Endothelial cell (in vitro differentiated cells): ENCODE data around the gene TRIM40. TPM values are rescaled to one million over a fixed set of nuclear protein-coding genes. Genes with fewer than 3 reads are reported as not detected.
"Not testable (repeated sequence)": the region's sequence is repeated elsewhere in the genome, so short reads cannot be mapped to it uniquely, and the experiment has no call there.

Source experiments
- DNase-seq: peaks from one replicate; pipeline ENCODE4 v3.0.0; 2021; ENCODE audit warnings: low spot score
- H3K27ac Mint-ChIP-seq: one replicate; pipeline ENCODE4 v1.8.0; 2021; ENCODE audit warnings: mixed read lengths, inconsistent platforms; ENCODE audit not compliant: unreplicated experiment
- H3K27me3 Mint-ChIP-seq: one replicate; pipeline ENCODE4 v1.8.0; 2021; ENCODE audit warnings: mild to moderate bottlenecking, moderate library complexity, mixed read lengths, inconsistent platforms; ENCODE audit not compliant: unreplicated experiment
- H3K36me3 Mint-ChIP-seq: one replicate; pipeline ENCODE4 v1.8.0; 2021; ENCODE audit warnings: mild to moderate bottlenecking, low read depth, mixed read lengths, inconsistent platforms; ENCODE audit not compliant: unreplicated experiment
- H3K4me1 Mint-ChIP-seq: one replicate; pipeline ENCODE4 v1.8.0; 2021; ENCODE audit warnings: mild to moderate bottlenecking, mixed read lengths, inconsistent platforms; ENCODE audit not compliant: unreplicated experiment
- H3K4me3 Mint-ChIP-seq: one replicate; pipeline ENCODE4 v1.8.0; 2021; ENCODE audit warnings: mild to moderate bottlenecking, mixed read lengths, inconsistent platforms; ENCODE audit not compliant: unreplicated experiment
- H3K9me3 Mint-ChIP-seq: one replicate; pipeline ENCODE4 v1.8.0; 2021; ENCODE audit warnings: mixed read lengths, inconsistent platforms; ENCODE audit not compliant: unreplicated experiment
- total RNA-seq: library from RNA; stranded (reverse); fragmentation: NEBNext Ultra II Directional; extraction: Animal tissue kit (Norgen Biotek cat#: 25700); gene quantifications from one replicate; pipeline ENCODE4 v1.2.1, GENCODE V29; 2021; ENCODE audit not compliant: unreplicated experiment
- TF ChIP-seq, protein P1 (sequence below): fragments of 200-600 bp; sonication (generic); IDR thresholded peaks from one replicate; pipeline ENCODE4 v1.5.0; 2021; ENCODE audit warnings: antibody characterized with exemption; ENCODE audit not compliant: unreplicated experiment

The TRIM40 gene
- total RNA-seq, 1 donor from 2014 or later: not detected

DNA sequence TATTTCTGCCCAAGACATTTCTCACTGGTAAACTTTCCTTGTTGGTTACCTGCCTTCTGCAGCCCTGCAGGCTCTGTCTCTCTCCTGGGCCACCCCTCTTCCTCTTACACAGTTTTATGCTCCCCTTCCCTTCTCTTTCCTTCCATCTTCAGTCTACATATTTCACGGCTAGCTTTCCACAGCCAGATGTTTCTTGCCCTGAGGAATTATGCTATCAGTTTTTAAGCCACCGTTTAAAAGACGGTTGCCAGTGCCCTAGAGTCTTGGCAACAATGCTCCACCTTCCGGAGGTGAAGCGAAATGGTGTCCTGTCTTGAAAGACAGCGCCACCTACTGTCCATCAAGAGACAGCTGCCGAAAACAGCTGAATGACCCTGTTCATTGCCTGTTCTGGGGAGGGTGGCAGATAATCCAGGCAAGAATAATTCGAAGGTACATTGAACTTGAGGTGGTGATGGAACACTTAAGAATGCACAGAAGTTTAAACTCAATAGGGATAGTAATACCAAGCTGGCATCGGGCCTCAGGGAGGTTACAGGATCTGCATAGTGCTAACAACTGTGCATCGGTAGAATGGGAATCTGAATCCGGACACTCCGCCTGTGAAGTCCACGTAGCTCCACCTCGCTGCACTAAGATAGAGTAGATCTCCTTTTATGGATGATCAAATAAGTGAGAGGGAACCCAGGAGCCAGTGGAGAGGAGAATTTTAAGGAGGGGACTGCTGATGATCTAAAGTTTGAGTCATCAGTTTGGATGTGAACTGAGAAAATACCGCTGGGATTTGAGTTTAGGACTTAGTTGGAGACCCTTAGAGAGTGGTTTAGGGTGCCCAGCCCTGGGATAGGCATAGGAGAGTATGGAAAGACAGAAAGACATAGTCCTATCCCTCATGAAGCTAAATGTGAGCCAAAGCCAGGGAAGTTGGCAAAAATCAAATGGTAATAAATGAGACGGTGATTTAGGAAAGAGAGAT, 4.8 kb upstream of the TRIM40 start:
- Mint-ChIP-seq H3K27me3 (peaks cover 13% of the 10 kb centered on the region), H3K9me3 (no peaks in the 10 kb centered on the region), H3K4me1 (peaks cover 3% of the 10 kb centered on the region), H3K36me3 (no peaks in the 10 kb centered on the region), H3K4me3 (no peak overlapping the region), H3K27ac (no peak overlapping the region)
- DNase-seq: peak; percentile 59
- TF ChIP-seq, protein P1, sequence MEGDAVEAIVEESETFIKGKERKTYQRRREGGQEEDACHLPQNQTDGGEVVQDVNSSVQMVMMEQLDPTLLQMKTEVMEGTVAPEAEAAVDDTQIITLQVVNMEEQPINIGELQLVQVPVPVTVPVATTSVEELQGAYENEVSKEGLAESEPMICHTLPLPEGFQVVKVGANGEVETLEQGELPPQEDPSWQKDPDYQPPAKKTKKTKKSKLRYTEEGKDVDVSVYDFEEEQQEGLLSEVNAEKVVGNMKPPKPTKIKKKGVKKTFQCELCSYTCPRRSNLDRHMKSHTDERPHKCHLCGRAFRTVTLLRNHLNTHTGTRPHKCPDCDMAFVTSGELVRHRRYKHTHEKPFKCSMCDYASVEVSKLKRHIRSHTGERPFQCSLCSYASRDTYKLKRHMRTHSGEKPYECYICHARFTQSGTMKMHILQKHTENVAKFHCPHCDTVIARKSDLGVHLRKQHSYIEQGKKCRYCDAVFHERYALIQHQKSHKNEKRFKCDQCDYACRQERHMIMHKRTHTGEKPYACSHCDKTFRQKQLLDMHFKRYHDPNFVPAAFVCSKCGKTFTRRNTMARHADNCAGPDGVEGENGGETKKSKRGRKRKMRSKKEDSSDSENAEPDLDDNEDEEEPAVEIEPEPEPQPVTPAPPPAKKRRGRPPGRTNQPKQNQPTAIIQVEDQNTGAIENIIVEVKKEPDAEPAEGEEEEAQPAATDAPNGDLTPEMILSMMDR: peak; percentile 89

DNA sequence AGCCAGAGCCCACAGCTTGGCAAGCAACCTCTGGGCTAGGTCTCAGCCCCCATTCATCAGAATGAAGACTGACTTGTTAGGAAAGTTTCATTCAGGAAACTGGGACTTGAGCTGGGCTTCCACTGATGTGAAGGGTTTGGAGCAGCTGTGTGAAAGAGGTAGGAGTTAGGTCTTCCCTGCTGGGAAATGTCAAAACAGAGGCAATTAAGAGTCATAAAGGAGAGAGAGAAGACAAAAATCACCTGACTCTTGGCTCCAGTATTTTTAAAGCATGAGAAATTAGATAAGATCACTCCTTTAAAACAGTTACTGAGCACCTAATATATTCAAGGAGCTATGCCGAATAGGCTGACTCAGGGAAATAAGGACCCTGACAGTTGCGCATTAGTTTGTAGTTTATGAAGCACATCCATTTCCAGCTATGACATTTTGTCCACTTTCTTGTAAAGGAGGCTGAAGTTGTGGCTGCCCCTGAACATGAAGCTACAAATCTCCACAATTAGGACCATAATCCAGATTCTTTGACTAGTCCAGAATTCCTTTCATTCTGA, 3.9 kb upstream of the TRIM40 start:
- TF ChIP-seq, protein P1: no peak
- H3K27me3 Mint-ChIP-seq: peaks cover 9% of the 10 kb centered on the region
- H3K36me3 Mint-ChIP-seq: no peaks in the 10 kb centered on the region
- no peak for DNase-seq
- H3K9me3 Mint-ChIP-seq: no peaks in the 10 kb centered on the region
- H3K4me1 Mint-ChIP-seq: peaks cover 3% of the 10 kb centered on the region
- H3K27ac Mint-ChIP-seq: no peak overlapping the region
- no peak overlapping the region for H3K4me3 Mint-ChIP-seq

DNA sequence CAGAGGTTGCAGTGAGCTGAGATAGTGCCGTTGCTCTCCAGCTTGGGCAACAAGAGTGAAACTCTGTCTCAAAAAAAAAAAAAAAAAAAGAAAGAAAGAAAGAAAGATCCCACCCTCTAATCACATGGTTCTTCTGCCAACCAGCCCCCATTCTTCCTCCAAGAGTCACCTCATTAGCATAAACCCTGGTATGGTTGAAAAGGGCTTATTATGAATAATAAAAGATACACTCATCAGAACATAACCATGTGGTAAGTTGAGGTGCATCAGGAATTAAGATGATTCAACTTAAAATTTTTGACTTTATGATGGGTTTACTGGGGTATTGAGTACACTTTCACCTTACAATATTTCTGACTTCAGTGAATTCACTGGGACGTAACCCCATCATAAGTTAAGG, 793 bp upstream of the TRIM40 start:
- Mint-ChIP-seq H3K27me3 (peaks cover 5% of the 10 kb centered on the region), H3K4me1 (peaks cover 3% of the 10 kb centered on the region), H3K36me3 (no peaks in the 10 kb centered on the region), H3K4me3 (no peak overlapping the region), H3K27ac (no peak overlapping the region), H3K9me3 (no peaks in the 10 kb centered on the region)
- TF ChIP-seq, protein P1: no peak
- DNase-seq: no peak

DNA sequence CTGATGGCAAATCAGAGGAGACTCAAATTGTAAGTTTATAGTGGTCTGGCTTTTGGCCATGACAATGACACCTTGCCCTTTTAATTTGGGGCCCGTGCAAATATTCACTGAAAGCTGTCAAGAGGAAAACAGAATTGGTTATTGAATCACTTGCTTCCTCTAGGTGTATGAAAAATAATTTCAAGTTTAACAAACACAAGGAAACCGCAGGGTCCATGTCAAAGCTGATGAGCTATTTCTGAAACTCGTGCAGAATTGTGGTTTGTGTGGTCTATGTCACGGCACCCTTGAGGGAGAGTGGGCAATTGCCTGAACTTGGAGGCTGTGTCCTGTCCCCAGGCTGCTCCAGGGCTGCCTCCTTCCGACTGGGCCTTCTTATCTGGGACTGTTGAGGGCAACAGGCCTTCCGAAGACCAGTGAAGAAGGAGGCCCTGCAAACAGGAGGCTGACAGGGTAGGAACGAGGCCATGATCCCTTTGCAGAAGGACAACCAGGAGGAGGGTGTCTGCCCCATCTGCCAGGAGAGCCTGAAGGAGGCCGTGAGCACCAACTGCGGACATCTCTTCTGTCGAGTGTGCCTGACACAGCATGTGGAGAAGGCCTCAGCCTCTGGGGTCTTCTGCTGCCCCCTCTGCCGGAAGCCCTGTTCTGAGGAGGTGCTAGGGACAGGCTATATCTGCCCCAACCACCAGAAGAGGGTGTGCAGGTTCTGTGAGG, 788 bp downstream of the TRIM40 start:
- no peaks in the 10 kb centered on the region for H3K4me1 Mint-ChIP-seq
- peaks cover 5% of the 10 kb centered on the region for H3K27me3 Mint-ChIP-seq
- H3K4me3 Mint-ChIP-seq: no peak overlapping the region
- TF ChIP-seq, protein P1: no peak
- no peaks in the 10 kb centered on the region for H3K9me3 Mint-ChIP-seq
- DNase-seq: no peak
- no peaks in the 10 kb centered on the region for H3K36me3 Mint-ChIP-seq
- no peak overlapping the region for H3K27ac Mint-ChIP-seq

DNA sequence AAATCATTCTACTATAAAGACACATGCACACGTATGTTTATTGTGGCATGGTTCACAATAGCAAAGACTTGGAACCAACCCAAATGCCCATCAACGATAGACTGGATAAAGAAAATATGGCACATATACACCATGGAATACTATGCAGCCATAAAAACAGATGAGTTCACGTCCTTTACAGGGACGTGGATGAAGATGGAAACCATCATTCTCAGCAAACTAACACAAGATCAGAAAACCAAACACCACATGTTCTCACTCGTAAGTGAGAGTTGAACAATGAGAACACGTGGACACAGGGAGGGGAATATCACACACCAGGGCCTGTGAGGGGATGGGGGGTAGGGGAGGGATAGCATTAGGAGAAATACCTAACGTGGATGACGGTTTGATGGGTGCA, 4.3 kb downstream of the TRIM40 start:
- H3K27me3 Mint-ChIP-seq, H3K36me3 Mint-ChIP-seq, H3K4me1 Mint-ChIP-seq, H3K27ac Mint-ChIP-seq, H3K4me3 Mint-ChIP-seq, DNase-seq, H3K9me3 Mint-ChIP-seq: not testable (repeated sequence)
